Measurements from ENCODE around the gene LCTL.

LCTL gene

DNA sequence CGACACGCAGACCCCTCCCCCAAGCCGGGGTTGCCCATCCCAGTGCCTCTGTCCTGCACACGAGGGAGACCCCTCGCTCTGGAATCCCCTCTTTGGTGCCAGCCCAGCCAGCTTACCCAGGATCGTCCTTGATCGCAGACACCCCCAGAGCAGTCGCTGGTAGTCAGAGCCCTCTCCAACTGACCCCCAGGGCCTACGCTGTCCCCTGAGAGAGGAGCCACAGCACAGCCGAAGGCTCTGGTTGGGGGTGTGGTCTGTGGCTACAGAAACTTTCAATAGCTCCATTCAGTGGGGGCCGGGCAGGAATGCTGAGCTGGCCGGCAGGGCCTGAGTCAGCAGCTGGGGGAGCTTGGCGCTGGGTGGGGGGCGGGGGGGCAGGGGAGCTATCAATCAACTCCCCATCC is at the start of gene LCTL:
TSS of gene LCTL (minus strand) at position 258 of the 404 bp plus-strand sequence. CDS start 633 bp downstream, outside the sequence.
- DNase-seq (ENCODE audit: low read depth) = no peak

- DNase-seq (ENCODE audit: low read depth) = no peak
These were observed 49.4 kb upstream of the LCTL start for GRCh38 chr15:66614951-66615760.

DNA sequence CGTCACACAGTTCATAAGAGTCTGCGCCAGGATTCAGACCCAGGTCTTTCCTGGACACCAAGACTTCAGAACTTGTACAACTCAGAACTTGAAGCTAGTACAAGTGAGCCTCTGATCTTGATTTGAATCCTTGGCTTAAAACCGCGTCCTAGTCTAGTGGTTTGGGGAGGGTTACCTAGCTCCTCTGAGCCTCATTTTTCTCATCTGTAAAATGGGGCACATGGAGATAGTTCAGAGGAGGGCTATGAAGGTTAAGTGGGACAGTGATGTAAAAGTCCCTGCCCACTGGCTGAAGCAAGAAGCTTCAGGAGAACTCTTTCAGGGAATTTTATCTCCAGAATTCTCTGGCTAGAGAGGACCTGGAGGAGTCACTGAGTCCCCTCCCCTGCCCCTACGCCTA is 48.7 kb upstream of the LCTL start:
- no peak for DNase-seq (ENCODE audit: low read depth)

- no peak for DNase-seq (ENCODE audit: low read depth)
These were observed 47.9 kb upstream of the LCTL start for GRCh38 chr15:66613743-66614142.

DNA sequence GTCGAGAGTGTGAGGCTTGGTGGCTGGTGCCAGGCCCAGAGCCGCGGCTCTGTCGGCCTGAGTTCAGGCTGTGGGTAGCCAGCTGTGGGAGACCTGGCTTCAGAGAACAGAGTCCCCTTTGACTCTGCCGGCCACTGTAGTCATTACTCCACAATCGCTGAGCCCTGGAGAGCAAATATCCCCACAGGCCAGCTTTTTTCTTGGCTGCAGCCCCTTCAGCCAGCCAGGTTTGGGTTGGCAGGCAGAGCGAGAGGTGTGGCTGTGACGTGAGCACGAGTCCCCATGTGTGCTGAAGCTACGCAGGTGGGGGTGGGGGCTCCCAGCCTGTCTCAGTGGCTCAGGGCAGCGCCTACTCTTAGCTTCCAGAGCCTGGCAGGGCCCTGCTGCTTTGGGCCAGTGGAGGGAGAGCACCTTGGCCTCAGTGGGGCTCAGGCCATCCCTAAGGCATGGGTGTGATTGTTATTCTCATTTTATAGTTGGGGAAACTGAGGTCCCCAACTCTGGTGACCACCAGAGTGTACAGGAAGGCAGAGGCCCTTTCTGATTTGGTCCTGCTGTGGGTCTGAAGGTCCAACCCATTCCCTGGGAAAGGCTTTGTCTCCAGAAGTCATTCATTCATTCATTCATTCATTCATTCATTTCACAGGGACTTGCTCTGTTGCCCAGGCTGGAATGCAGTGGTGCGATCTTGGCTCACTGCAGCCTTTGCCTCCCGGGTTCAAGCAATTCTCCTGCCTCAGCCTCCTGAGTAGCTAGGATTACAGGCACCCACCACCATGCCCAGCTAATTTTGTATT is 45.7 kb upstream of the LCTL start:
- no peak for DNase-seq (ENCODE audit: low read depth)

- no peak for DNase-seq (ENCODE audit: low read depth)
These were observed 44.1 kb upstream of the LCTL start for GRCh38 chr15:66609876-66610275.

DNA sequence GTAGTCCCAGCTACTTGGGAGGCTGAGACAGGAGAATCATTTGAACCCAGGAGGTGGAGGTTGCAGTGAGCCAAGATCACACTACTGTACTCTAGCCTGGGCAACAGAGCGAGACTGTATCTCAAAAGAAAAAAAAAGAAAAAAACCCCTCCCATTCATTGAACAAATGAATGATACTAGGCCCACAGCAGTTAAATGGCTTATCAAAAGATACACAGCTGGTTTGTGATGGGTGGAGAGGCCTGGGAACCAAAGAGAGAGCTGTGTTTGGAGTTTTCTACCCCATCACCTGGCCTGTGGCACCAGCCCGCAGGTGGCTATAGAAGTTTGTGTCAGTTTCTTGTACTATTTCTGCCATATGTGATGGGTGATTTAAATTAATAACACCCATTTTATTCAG is 43.1 kb upstream of the LCTL start:
- DNase-seq (ENCODE audit: low read depth) = no peak

DNA sequence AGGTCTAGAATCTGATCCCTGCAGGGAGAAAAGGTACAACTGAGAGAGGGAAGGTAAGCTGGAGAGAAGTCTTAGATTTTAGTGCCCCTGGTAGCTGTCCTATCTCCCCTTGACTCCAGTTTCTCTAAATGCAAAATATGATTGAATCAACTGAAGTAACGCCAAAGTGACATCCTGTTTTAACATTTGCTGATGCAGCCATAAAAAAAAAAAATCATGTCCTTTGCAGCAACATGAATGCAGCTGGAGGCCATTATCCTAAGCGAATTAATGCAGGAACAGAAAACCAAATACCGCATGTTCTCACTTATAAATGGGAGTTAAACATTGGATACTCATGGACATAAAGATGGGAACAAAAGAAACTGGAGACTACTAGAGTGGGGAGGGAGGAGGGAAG is 42.4 kb upstream of the LCTL start:
- no peak for DNase-seq (ENCODE audit: low read depth)

DNA sequence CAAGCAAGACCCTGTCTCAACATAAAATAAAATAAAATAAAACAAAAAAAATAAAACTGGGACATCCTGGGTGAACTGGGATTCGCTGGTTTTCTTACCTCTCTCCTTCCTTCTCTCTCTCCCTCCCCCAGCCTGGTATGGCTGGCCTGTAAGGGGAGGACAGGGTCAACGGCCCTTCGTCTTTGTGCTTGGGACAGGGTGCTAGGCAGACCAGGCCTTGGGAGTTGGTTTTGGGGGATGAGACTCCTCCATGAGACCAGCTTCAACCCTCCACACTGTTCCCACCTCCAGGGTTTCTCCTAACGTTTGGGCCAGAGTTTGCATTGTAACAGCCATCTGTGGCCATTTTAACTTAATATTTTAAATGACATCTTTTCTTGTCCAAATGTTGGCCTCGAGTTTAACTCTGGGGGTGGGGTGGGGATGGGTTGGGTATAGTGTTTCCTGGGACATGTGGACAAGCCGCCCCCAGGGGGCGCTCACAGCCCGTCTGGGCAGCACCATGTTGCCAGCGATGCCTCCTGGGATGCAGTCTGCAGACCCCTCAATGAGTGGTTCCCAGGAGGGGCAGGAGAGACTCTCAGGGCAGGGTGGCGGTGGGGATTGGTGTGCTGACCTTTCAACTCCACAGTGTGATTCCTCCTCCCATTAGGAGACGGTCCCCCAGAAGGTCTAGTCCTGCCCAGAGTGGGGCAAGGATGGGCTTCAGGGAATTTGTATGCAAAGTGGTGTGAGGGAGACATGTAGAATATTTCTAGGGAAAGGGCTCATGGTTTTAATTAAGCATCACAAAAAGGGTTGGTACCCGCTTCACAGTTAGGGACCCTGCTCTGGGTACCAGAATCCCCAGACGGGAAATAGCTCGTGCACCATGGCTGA is 37.7 kb upstream of the LCTL start:
- DNase-seq (ENCODE audit: low read depth) = peak; percentile 34

GRCh38 chr15:66601521-66601920 is 35.7 kb upstream of the LCTL start:
- DNase-seq (ENCODE audit: low read depth) = no peak

DNA sequence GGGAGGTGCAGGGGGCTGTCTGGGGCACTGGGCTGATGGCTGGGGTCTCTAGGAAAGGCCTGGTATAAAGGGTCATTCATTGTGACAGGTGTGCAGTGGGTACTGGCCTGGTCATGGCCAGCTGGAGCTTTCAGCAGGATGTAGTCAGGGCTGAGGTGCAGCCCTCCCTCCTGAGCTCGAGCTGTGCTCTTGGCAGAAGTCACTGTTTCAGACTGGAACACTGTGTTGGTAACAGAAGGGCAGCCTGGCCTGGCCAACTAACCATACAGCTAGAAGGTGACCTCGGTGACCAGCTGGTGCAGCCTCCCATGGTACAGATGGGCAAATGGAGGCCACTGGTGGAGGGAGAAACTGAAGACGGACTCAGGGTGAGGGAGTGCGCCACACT is 34.4 kb upstream of the LCTL start:
- DNase-seq (ENCODE audit: low read depth) = no peak

GRCh38 chr15:66599536-66600239 is 33.9 kb upstream of the LCTL start:
- no peak for DNase-seq (ENCODE audit: low read depth)

GRCh38 chr15:66598095-66598815 is 32.5 kb upstream of the LCTL start:
- DNase-seq (ENCODE audit: low read depth) = no peak

DNA sequence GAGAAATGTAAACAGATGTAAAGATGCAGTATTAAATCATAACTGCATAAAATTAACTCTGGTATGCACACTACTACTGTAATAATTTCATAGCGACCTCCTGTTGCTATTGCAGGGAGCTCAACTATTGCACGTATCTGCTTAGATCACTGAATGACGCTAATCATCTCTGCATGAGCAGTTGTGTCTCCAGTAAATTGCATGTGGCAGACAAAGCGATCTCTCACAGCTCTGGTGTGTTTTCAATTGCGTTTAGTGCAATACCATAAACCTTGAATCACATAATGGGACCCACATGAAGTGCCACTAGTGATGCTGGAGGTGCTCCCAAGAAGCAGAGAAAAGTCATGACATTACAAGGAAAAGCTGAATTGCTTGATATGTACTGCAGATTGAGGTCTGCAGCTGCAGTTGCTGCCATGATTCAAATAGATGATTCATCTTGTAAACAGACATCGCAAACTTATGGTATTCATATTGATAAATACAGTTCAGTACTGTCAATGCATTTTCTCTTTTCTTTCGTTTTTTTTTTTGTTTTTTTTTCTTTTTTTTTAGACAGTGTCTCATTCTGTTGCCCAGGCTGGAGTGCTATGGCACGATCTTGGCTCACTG is 30.2 kb upstream of the LCTL start:
- no peak for DNase-seq (ENCODE audit: low read depth)

GRCh38 chr15:66595332-66595731 is 29.5 kb upstream of the LCTL start:
- no peak for DNase-seq (ENCODE audit: low read depth)

DNA sequence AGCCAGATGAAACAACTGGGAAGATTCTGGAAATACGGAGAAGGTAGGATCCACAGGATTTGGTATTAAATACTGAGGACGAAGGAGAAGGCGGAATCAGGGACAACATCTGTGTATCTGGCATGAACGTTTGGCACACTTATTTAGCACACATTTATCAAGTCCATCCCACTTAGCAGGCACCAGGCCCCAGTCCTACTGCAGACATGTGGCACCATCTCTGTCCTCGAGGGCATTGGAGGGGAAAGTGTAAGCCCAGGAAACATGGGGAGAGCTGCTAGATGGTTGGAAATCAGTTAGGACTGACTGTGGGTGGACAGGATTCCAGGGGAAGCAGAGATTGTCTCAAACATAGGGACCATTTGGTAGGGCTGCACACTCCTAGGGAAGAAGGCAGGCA is 29.0 kb upstream of the LCTL start:
- no peak for DNase-seq (ENCODE audit: low read depth)

- DNase-seq (ENCODE audit: low read depth) = no peak
These were observed 28.5 kb upstream of the LCTL start for GRCh38 chr15:66594344-66594743.

- DNase-seq (ENCODE audit: low read depth) = no peak
These were observed 27.5 kb upstream of the LCTL start for GRCh38 chr15:66593219-66593780.

DNA sequence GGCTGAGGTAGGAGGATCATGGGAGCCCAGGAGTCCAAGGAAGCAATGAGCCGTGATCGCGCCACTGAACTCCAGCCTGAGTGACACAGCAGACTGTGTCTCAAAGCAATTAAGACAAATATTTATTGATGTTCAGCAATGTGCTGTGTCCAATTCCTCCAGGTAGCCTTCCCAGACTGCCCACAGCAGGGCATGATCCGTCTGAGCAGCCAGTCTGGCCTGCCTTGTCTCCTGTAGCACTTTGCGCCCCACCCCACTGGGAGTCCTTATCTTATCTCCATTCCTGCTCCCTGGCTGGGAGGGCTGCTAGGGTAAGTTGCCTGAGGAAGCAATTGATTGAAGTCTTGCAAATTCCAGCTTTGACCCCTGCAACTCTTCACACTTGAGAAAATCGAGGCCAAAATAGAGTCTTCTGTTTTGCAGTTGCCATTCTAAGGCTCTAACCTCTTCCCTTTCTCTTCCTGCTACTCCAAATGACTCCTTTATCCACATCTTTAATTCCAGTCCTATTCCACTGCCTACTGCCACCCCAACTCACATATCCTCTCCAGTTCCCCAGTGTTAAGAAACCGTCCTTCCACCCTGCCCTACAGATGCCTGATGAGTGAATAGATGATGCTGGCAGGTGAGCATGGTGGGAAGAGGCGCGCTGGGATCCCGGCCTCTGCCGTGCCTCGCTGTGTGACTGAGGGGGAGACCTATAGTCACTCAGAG is 26.9 kb upstream of the LCTL start:
- no peak for DNase-seq (ENCODE audit: low read depth)

Data from activated T-cell treated with anti-CD3 and anti-CD28 coated beads for 24 hours (primary cell).